Hepatocyte (in vitro differentiated cells): Measurements from ENCODE around the gene PCBP3.

Experiments used
- CTCF ChIP-seq: fragments of 200-600 bp; sonication (generic); IDR thresholded peaks from 2 replicates; pipeline ENCODE4 v1.5.1; 2016; ENCODE audit warnings: antibody characterized with exemption, mild to moderate bottlenecking; ENCODE audit not compliant: poor library complexity
- EZH2 ChIP-seq: fragments of 200-600 bp; sonication (generic); IDR thresholded peaks from 2 replicates; pipeline ENCODE4 v1.6.1; 2016; ENCODE audit warnings: antibody characterized with exemption, mild to moderate bottlenecking, borderline replicate concordance
- EZH2phosphoT487 ChIP-seq: fragments of 200-600 bp; sonication (generic); IDR thresholded peaks from one replicate; pipeline ENCODE4 v1.6.1; 2018; ENCODE audit warnings: antibody characterized with exemption, mild to moderate bottlenecking, low read depth, moderate library complexity; ENCODE audit not compliant: unreplicated experiment, severe bottlenecking

- TF ChIP-seq CTCF: no peak
- TF ChIP-seq EZH2: no peak
- no peak for TF ChIP-seq EZH2phosphoT487
These were observed 248.8 kb downstream of the PCBP3 start for GRCh38 chr21:45892156-45892915.
